Endothelial cell (in vitro differentiated cells): ENCODE measurements around the gene SMPDL3A. TPM values are rescaled to one million over a fixed set of nuclear protein-coding genes. Genes with fewer than 3 reads are reported as not detected.

Source experiments
- DNase-seq: peaks from one replicate; pipeline ENCODE4 v3.0.0; 2021; ENCODE audit warnings: low spot score
- H3K27ac Mint-ChIP-seq: one replicate; pipeline ENCODE4 v1.8.0; 2021; ENCODE audit warnings: mixed read lengths, inconsistent platforms; ENCODE audit not compliant: unreplicated experiment
- H3K27me3 Mint-ChIP-seq: one replicate; pipeline ENCODE4 v1.8.0; 2021; ENCODE audit warnings: mild to moderate bottlenecking, moderate library complexity, mixed read lengths, inconsistent platforms; ENCODE audit not compliant: unreplicated experiment
- H3K36me3 Mint-ChIP-seq: one replicate; pipeline ENCODE4 v1.8.0; 2021; ENCODE audit warnings: mild to moderate bottlenecking, low read depth, mixed read lengths, inconsistent platforms; ENCODE audit not compliant: unreplicated experiment
- H3K4me1 Mint-ChIP-seq: one replicate; pipeline ENCODE4 v1.8.0; 2021; ENCODE audit warnings: mild to moderate bottlenecking, mixed read lengths, inconsistent platforms; ENCODE audit not compliant: unreplicated experiment
- H3K4me3 Mint-ChIP-seq: one replicate; pipeline ENCODE4 v1.8.0; 2021; ENCODE audit warnings: mild to moderate bottlenecking, mixed read lengths, inconsistent platforms; ENCODE audit not compliant: unreplicated experiment
- H3K9me3 Mint-ChIP-seq: one replicate; pipeline ENCODE4 v1.8.0; 2021; ENCODE audit warnings: mixed read lengths, inconsistent platforms; ENCODE audit not compliant: unreplicated experiment
- total RNA-seq: library from RNA; stranded (reverse); fragmentation: NEBNext Ultra II Directional; extraction: Animal tissue kit (Norgen Biotek cat#: 25700); gene quantifications from one replicate; pipeline ENCODE4 v1.2.1, GENCODE V29; 2021; ENCODE audit not compliant: unreplicated experiment
- TF ChIP-seq, protein P1 (sequence below): fragments of 200-600 bp; sonication (generic); IDR thresholded peaks from one replicate; pipeline ENCODE4 v1.5.0; 2021; ENCODE audit warnings: antibody characterized with exemption; ENCODE audit not compliant: unreplicated experiment

SMPDL3A gene
- total RNA-seq, 1 donor from 2014 or later = 10.3 TPM

DNA sequence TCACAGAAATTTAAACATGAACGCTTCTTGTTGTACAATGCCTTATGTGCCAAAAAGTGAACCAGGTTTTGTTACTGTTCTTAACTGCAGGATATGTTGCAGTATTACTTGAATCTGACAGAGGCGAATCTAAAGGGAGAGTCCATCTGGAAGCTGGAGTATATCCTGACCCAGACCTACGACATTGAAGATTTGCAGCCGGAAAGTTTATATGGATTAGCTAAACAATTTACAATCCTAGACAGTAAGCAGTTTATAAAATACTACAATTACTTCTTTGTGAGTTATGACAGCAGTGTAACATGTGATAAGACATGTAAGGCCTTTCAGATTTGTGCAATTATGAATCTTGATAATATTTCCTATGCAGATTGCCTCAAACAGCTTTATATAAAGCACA lies 19.9 kb downstream of the SMPDL3A start:
- Mint-ChIP-seq H3K27me3 (peaks cover 2% of the 10 kb centered on the region), H3K36me3 (peaks cover 5% of the 10 kb centered on the region), H3K27ac (no peak overlapping the region), H3K4me1 (no peaks in the 10 kb centered on the region), H3K4me3 (no peak overlapping the region), H3K9me3 (no peaks in the 10 kb centered on the region)
- no peak for DNase-seq
- TF ChIP-seq, protein P1, sequence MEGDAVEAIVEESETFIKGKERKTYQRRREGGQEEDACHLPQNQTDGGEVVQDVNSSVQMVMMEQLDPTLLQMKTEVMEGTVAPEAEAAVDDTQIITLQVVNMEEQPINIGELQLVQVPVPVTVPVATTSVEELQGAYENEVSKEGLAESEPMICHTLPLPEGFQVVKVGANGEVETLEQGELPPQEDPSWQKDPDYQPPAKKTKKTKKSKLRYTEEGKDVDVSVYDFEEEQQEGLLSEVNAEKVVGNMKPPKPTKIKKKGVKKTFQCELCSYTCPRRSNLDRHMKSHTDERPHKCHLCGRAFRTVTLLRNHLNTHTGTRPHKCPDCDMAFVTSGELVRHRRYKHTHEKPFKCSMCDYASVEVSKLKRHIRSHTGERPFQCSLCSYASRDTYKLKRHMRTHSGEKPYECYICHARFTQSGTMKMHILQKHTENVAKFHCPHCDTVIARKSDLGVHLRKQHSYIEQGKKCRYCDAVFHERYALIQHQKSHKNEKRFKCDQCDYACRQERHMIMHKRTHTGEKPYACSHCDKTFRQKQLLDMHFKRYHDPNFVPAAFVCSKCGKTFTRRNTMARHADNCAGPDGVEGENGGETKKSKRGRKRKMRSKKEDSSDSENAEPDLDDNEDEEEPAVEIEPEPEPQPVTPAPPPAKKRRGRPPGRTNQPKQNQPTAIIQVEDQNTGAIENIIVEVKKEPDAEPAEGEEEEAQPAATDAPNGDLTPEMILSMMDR = no peak

DNA sequence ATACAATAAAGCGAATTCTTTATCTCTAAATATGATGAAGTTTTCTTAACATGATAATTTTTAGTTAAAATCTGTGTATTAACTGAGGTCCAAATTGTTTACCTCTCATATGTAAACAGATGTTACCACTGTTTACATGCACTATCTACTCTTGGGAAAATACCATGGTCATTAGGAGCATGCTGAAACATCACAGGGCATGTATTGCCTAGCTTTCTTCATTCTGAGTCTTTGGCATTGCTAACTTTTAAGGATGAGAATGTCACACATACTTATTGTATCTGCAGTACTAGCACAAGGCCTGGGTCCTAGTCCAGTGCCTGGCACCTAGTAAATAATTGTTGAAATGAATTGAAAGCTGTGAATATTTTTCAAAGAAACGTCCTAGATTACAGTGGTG lies 20.6 kb downstream of the SMPDL3A start:
- Mint-ChIP-seq H3K9me3 (no peaks in the 10 kb centered on the region), H3K27me3 (peaks cover 2% of the 10 kb centered on the region), H3K4me3 (no peak overlapping the region), H3K27ac (no peak overlapping the region), H3K4me1 (no peaks in the 10 kb centered on the region), H3K36me3 (peaks cover 5% of the 10 kb centered on the region)
- no peak for DNase-seq
- TF ChIP-seq, protein P1 = no peak

DNA sequence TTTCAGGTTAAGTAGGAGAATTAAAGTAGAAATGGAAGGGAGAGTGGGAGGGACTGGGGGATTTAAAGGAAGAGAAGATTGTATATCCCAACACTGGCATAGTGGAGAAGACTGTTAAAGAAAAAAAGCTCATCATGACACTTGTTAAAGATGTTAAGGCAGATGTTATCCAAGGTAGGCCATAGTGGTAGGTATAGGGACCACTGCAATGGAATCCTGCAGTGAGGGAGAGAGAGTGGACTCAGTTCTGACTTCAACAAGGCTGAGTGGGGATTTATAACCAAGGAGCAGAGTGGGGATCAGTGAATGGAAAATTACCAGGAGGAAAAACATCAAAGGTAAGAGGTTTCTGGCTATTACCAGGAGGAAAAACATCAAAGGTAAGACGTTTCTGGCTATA lies 21.1 kb downstream of the SMPDL3A start:
- H3K4me3 Mint-ChIP-seq = no peak overlapping the region
- no peak overlapping the region for H3K27ac Mint-ChIP-seq
- H3K4me1 Mint-ChIP-seq = no peaks in the 10 kb centered on the region
- peaks cover 2% of the 10 kb centered on the region for H3K27me3 Mint-ChIP-seq
- no peaks in the 10 kb centered on the region for H3K9me3 Mint-ChIP-seq
- no peaks in the 10 kb centered on the region for H3K36me3 Mint-ChIP-seq
- TF ChIP-seq, protein P1 = no peak
- DNase-seq = no peak

DNA sequence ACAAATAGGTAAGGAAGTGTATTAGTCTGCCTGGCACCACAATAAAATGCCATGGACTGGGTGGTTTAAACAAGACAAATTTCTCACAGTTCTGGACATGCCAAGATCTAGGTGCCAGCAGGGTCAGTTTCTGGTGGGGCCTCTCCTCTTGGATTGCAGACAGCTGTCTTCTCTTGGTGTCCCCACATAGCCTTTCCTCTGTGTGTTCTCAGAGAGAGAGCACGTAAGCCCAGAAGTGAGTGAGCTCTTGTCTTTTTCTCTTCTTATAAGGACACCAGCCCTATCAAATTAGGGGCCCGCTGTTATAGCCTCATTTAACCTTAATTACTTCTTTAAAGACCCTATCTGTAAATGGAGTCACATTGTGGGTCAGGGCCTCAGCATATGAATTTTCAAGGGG lies 28.3 kb downstream of the SMPDL3A start:
- TF ChIP-seq, protein P1 = no peak
- Mint-ChIP-seq H3K27ac (no peak overlapping the region), H3K4me1 (no peaks in the 10 kb centered on the region), H3K4me3 (no peak overlapping the region), H3K9me3 (no peaks in the 10 kb centered on the region), H3K27me3 (peaks cover 2% of the 10 kb centered on the region), H3K36me3 (no peaks in the 10 kb centered on the region)
- DNase-seq = no peak

DNA sequence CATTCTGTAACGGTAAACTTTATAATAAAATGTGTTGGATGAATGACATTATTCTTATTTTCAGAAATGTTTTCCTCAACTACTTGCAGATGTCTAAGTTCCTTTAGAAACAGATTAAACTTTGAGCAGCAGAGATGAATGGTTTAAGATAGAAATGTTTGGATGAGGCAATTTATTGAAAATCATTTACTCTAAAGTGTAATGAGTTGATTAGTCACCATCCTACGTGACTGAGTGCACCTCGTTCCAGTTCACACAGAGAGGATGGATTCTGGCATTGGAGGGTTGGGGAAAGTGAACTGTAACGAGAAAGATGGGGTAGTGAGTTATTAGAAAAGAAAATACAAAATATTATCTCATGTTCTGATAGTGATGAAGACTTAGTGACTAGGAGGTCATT lies 28.7 kb downstream of the SMPDL3A start:
- H3K27me3 Mint-ChIP-seq = peaks cover 2% of the 10 kb centered on the region
- no peak overlapping the region for H3K4me3 Mint-ChIP-seq
- H3K27ac Mint-ChIP-seq = no peak overlapping the region
- H3K4me1 Mint-ChIP-seq = no peaks in the 10 kb centered on the region
- H3K36me3 Mint-ChIP-seq = no peaks in the 10 kb centered on the region
- no peak for DNase-seq
- H3K9me3 Mint-ChIP-seq = no peaks in the 10 kb centered on the region
- TF ChIP-seq, protein P1 = no peak
